NB4 (cell line): ENCODE measurements around the gene CD7.

Experiments
- DNase-seq: peaks from one replicate; pipeline ENCODE4 v3.0.0; 2010; ENCODE audit warnings: low read depth
- H3K4me3 ChIP-seq: one replicate; pipeline ENCODE4 v1.5.1; 2011; ENCODE audit warnings: mild to moderate bottlenecking, low read depth, low read length, moderate library complexity
- MYC ChIP-seq: IDR thresholded peaks from 2 replicates; pipeline ENCODE4 v1.6.1; 2011; ENCODE audit warnings: low read depth, low read length
- POLR2A ChIP-seq: IDR thresholded peaks from 2 replicates; pipeline ENCODE4 v1.6.1; 2011; ENCODE audit warnings: mild to moderate bottlenecking; ENCODE audit not compliant: insufficient read length; ENCODE audit errors: extremely low read depth
- TF ChIP-seq, protein P1 (sequence below): IDR thresholded peaks from 2 replicates; pipeline ENCODE4 v1.6.1; 2011; ENCODE audit warnings: low read depth, low read length
- TF ChIP-seq, protein P2 (sequence below): IDR thresholded peaks from one replicate; pipeline ENCODE4 v1.5.1; 2012; ENCODE audit warnings: low read depth, low read length

CD7 gene

DNA sequence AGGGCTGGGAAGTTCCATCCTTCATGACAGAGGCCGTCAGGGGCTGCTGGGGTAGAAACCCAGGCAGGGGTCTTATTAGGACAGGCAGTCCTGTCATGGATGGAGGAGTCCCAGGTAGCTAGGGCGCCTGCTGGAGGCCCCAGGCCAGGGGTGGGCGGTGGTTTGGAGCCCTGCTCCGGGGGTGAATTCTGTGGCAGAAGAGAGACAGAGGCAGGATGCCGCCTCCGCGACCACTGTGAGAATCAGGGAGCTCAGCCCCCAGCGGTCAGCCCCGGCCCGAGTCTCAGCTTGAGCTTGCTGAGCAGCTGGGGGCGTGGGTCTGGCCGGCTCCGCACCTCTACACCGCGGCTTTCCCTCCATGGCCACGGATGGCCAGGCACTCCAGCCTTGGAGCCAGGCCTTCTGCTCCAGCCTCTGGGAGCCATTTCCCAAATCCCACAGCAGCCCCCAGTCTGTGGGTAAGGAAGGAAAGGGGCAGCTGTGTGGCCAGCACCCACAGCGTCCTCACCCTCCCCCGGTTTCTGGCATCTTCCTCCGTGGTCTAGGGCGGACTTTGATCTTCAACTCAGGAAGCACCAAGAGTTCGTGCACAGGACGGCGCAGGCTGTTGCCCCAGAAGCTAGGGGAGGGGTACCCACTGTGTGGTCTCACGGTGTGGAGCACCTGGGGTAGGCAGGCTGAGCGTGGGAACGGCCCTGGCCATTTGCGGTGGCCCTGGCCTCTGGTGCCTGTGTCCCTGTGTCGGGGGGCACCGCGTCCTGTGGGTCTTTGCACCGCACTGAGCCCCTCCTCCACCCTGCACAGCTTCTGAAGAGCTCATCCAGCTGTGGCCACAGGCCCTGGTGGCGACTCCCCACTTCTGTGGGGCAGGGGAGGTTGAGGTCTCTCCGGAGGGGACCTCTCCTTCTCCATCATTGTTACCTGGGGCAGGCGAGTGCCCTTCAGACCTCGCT is 14.1 kb downstream of the CD7 start:
- DNase-seq: no peak
- no peak for TF ChIP-seq POLR2A
- TF ChIP-seq, protein P1, sequence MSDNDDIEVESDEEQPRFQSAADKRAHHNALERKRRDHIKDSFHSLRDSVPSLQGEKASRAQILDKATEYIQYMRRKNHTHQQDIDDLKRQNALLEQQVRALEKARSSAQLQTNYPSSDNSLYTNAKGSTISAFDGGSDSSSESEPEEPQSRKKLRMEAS: no peak
- TF ChIP-seq, protein P2, sequence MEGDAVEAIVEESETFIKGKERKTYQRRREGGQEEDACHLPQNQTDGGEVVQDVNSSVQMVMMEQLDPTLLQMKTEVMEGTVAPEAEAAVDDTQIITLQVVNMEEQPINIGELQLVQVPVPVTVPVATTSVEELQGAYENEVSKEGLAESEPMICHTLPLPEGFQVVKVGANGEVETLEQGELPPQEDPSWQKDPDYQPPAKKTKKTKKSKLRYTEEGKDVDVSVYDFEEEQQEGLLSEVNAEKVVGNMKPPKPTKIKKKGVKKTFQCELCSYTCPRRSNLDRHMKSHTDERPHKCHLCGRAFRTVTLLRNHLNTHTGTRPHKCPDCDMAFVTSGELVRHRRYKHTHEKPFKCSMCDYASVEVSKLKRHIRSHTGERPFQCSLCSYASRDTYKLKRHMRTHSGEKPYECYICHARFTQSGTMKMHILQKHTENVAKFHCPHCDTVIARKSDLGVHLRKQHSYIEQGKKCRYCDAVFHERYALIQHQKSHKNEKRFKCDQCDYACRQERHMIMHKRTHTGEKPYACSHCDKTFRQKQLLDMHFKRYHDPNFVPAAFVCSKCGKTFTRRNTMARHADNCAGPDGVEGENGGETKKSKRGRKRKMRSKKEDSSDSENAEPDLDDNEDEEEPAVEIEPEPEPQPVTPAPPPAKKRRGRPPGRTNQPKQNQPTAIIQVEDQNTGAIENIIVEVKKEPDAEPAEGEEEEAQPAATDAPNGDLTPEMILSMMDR: no peak
- no peak for TF ChIP-seq MYC
- H3K4me3 ChIP-seq: no peak overlapping the region

DNA sequence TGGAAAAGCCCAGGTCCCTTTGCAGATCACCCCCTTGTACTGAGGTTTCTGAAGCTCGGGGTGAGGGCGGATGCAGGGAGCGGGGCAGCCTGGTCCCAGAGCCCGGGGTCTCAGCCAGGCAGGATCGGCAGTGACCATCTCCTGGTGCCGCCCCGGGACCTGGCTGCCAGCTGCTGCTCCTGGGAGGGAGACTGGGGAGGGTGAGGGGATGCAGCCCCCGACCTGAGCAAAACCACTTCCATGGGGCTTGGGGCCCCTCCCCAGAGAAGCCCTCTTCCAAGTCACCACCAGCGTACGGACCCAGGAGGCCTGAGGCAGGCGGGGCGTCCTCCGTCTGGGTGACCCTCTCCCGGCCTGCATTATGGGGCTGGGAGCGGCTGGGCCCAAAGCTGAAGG is 14.8 kb downstream of the CD7 start:
- no peak overlapping the region for H3K4me3 ChIP-seq
- no peak for DNase-seq
- TF ChIP-seq MYC: no peak
- TF ChIP-seq, protein P1: no peak
- no peak for TF ChIP-seq POLR2A
- TF ChIP-seq, protein P2: no peak

DNA sequence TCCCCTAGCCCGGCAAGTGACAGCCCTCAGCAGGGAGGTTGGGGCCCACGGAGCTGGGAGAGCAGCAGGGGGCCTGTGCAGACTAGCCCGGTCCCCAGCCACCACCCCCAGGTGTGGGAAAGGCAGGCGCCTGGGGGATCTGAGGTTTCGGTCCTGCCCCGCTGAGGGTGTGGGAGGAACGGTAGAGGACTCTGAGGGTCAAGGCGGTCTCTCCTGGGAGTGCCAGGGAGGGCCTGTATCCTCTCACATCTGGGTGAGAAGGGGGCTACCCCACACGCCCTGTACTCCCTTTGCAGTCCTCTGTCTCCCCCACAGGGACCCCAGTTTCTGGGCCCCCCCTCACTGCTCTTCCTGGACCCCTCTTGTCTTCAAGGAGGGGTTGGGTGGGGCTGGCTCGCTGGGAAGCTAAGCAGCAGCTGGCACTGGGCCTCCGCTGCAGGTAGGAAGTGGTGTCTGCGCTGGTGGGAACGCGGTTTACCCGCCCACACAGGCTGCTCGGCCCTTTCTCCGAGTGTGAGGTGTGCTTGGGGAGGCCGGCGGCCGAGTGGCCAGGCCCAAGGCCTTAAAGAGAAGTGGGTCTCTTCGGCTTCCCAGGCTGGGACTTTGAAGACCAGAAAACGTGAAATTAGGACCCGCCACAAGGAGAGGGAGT is 15.4 kb downstream of the CD7 start:
- TF ChIP-seq, protein P2: no peak
- no peak for TF ChIP-seq MYC
- H3K4me3 ChIP-seq: no peak overlapping the region
- peak; percentile 70 for DNase-seq

DNA sequence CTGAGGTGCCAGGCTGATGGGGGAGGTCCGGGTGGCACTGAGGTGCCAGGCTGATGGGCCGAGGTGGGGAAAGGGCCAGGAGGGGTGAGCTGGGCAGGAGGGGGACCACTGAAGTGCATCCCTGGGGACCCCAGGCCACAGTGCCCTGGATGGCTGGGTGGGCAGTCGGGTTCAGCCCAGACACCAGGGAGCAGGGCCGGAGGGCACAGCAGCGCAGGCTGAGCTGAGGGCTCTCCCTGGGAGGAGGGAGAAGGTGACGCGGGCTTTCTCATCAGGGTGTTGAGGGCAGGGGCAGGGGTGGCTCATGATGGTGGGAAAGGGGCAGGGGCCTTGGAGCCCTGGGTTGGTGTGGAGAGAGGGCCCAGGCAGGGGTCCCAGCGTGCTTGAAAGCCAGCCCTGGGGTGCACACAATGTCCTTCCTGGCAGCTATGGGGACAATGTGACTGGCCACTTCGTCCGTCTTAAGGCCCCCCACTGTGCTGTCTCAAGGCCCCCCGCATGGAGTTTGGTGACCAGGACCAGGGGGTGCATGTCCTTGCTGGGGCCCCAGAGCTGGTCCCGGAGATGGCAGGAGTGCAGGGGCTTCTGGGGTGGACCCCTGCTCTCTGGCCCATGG is 16.0 kb downstream of the CD7 start:
- DNase-seq: no peak
- TF ChIP-seq MYC (no peak), POLR2A (no peak)
- TF ChIP-seq, protein P2: no peak
- TF ChIP-seq, protein P1: no peak
- H3K4me3 ChIP-seq: no peak overlapping the region

DNA sequence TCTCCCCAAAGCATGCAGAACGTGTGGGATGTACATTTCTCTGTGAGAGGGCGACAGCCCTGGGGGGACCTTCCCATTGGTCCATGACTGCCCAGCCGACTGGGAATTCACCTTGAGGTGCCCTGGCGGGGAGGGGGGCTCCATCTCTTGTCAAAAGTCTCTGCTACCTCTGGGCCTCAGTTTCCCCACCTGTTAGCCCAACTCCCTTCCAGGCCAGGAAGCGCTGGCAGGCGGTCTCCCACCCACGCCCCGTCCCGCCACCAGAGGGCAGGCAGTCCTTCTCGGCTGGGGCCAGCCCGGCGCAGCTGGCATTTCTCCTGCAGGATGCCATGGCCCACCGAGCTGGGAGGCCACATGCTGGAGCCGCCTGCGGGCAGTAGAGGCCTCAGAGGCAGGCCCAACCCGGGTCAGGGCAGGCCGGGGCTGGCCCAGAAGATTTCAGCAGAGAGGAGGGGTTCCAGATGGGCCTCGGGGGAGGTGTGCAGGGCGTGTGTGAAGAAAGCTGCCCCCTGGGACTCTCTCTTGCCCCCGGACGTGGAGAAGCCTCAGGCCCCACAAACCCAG is 16.6 kb downstream of the CD7 start:
- TF ChIP-seq MYC: 0 out of 2 replicates have a peak, but pooled peaks have one; percentile 11
- TF ChIP-seq POLR2A: no peak
- TF ChIP-seq, protein P1: peak; percentile 27; the same call in 1 of the 2 replicates
- TF ChIP-seq, protein P2: peak; percentile 73
- DNase-seq: peak; percentile 73
- no peak overlapping the region for H3K4me3 ChIP-seq
